GM21526 (cell line): ENCODE data around the gene NELL1.

ENCODE experiments used
- ATAC-seq: cut with Tn5 transposase; IDR thresholded peaks from one replicate; pipeline ENCODE4 v1.9.1; 2021; ENCODE audit warnings: moderate library complexity; ENCODE audit not compliant: unreplicated experiment, low FRiP score

NELL1 gene

DNA sequence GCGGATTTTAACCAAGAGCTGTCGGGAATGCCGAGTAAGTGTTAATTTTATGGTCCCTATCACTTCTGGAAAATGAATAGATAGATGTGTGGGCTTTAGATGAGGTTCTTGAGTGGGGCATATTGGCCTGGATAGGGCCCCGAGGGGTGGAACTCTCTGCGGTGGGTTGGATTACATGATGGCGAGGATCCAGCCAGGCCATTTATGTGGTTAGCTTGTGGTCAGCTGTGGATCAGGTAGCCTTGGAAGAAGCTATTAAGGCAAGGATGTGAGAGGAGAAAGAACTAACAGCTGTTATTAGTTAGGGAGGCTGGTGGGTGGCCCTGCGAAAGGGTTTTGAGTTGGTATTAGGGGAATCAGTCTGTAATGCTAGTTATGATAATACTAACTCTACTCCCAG, 268.4 kb downstream of the NELL1 start:
- no peak for ATAC-seq

DNA sequence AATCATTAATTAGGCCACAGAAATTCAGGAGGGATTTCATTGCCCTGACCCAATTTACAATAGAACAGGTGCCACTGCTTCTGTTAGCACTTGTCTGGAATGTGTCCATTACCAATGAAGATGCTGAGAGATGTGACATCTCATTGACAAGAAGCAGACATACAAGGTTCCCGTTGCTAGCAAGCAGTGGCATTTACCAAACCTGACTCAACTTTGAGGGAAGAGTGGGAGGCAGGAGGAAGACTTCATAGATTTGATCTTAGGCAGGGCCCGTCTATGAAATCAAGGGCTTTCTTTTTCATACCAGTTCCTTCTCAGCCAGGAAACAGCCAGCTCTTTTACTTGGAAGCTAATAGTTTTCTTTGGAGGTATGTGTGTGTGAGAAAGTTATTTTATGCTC, 280.2 kb downstream of the NELL1 start:
- no peak for ATAC-seq

DNA sequence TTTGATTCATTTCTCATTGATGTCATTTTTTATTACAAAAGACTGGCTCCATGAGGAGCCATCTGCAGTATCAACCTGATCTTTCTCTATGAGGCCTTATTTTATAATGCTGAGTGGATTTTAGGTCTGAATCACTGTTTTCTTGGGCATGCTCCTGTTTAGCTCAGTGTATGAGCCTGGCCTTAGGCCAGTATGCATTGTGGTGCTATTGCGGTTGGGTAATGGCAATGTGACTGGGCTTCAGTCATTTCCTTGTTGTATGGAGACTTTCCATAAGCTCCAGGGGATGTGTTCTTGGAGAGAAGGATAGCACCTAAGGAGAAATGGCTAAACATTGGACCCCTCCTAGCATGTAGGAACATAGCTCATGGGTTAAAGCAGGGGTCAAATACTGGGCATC, 293.2 kb downstream of the NELL1 start:
- no peak for ATAC-seq

DNA sequence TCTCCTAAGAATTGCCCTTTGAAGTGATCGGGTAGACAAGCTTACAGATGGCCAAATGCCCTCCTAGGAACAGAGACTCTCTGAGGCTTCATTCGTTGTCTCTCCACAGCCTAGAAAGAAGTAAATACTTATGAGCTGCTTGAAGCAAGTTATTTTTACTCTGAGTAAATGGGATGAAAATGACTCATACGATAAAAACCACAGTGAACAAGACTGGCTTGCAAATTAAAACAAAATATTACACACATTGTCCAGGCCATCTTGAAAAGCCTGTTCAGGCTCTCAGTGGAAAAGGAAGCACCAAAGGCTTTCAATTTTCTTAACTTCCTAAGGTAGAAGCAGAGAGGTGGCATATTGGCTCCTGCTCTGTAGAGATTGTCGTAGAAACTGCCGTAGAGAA, 294.2 kb downstream of the NELL1 start:
- no peak for ATAC-seq

DNA sequence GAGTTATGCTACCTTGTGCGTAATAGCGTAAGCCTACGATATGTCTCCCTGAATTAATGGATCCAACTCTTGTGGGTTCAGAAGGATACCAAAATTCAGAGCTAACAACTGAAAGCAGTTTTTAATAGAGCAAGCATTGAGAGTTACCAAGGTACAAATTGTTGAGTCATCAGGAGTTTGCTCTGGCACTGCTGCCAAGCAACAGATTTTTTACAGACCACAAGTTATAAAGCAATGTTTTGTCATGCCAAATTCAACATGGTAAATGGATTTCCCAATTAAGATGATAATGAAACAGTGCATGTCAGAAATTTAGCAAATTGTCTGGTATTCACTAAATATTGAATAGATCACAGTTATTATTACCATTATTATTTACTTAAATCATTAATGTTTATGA, 295.6 kb downstream of the NELL1 start:
- no peak for ATAC-seq

DNA sequence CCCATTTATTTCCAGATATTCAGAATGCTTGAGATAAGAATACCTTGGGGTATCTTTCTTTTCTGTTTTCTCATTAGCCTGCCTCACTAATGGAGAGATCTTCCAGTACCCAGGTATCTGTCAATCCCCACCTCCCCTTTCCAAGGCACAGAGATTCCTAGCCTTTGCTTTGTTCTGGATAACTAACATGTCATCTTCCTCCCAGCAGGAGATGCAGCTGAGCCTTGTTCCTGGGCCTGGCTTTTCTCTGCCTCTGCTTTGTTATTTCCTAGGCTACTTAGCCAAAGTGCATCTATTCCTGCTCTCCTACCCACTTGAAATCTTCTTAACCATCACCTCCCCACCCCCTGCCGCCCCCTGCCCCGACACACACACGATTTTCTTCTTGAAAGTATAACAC, 297.1 kb downstream of the NELL1 start:
- no peak for ATAC-seq

DNA sequence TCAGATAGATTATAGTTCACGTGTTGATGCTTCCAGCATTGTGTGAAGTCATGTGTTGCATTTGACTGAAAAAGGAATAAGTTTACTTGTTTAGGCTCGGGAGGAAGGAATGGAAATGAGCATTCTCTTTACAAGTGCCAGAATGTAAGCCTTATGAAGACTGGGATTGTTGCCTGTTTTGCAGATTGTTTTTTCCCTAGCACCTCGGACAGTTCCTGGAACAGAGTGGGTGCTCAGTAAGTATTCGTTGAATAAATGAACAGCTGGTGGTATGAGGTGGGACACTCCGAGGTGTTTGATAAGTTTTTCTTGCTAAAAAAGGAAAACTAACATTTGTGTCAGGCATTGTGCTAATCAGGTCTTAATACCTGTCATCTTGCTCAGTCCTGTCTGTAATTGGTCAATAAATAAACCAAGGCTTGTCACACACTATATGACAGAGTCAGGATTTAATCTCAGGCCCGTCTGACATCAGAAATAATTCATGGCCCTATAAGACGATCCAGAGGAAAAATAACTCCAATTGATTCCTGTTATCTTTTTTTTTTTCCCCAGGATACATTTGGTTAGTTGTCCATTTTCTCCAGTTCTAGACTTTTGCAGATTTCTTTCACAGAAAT, 304.7 kb downstream of the NELL1 start:
- ATAC-seq, result no peak

DNA sequence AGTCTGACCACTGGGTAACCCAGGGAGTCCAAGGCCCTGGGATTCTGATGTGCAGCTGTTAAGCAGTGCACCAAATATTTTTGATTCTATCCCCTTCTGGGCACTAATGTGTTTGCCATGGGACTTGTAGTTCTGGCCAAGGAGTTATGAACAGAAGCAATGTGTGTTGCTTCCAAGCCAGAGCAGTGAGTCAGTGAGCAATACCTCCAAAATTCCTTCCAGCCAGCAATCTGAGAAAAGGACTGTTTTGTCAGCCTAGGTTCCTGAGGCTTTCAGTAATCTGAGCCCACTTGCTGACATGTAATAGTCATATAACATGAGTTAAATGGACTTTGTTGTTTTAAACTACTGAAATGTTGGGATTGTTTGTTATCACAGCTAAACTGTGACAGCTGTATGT, 311.4 kb downstream of the NELL1 start:
- no peak for ATAC-seq

DNA sequence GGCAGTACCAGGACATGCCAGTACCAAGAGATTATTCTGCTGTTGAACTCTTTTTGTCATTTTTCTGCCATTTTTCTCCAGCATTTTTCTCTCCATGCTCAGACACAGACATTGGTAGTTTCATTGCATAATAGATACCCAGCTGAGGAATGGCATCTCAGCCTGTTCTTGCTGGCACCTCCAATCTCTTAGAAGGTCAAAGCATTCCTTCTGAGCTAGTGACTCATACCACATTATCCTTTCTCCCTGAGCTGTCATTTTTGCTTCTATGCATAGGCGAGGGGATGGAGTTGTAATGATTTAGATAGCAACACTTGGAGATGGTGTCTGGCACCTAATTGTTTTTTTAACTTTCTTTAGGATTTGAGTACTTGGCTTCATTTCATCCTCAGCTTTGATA, 321.1 kb downstream of the NELL1 start:
- ATAC-seq, result no peak

DNA sequence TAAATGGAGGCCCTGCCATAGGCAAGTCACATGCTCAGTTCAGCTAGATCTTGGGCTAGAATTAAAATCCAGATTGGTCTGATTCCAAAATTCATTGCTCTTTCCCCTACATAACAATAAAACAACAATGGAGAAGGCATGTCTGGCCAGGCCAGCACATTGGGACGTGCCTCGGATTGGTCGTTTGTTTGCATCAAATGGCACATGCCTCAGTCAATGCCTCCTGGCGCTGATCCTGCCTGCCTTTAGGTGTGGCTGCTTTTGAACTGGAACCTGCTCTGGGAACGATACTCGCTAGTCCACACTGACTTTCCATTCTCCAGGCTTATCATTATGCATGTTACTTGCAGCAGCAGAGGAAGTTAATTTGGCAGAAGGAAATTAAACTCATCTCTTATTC, 322.1 kb downstream of the NELL1 start:
- no peak for ATAC-seq

DNA sequence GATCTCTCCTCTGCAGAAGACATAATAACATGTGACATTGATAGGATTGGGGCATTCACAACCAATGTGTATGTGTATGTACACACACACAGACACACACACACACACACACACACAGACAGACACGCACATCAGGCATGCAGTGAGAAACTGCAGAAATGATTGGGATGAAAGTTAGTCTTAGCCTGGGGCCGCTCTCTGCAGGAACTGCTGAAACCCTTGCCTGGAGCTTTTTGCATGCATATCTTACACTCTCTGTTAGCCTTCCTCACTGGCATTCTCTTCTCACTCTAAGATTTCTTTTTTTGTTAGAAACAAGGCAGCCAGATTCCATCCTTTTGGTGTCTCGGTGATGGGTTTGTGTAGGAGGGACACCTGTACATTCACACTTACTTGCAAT, 337.9 kb downstream of the NELL1 start:
- no peak for ATAC-seq

DNA sequence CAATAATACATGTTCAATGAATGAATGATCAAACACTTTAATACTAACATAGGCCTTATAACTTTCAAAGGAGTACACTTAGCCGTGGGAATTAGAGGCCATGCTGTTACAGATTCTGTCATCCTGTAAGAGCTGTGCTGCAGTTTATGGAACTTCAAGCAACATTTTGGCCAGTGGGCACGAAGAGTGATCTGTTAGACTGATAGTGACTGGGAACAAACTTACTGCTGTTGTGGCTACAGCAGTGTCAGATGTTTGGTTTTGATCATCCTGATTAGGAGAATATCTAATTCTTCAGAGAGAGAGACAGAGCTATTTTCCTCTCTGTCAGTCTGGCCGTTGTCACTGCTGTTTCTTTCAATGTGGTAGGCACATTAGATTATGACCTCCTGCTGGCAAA, 348.9 kb downstream of the NELL1 start:
- no peak for ATAC-seq

DNA sequence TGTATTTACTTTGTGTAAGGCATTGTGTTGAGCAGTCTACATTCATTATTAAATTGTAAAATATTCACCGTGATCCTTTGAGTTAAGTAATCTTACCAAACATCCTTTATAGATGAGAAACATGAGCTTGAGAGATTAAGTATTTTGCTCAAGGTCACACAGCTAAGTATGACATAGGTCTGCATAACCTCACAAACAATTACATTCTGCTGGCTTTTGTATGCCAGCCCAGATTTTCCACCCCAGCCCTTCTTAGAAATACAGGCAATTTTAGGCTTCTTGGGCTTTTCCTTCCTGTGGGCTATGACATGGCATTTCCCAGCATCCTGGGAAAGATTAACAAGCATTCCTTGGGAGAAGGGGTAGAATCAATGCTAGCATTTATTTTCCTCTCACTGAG, 357.3 kb downstream of the NELL1 start:
- no peak for ATAC-seq

DNA sequence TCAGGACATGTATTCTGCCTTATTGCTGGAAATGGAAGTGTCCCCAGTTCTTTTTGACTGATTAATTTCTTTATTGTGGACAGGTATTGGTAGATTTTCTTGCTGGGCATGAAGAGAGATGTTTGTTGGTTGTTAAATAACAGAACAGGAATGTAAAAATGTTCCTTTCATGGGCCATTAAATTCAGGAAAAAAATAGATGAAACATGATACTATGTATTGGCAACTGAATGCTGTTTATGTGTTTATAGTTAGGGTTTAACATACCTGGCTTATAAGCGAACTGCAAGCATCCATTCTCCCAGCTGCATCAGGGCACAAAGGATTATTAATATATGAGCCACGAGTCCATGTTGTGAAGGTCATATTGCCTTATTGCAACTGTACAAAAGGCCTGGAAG, 368.5 kb downstream of the NELL1 start:
- no peak for ATAC-seq

DNA sequence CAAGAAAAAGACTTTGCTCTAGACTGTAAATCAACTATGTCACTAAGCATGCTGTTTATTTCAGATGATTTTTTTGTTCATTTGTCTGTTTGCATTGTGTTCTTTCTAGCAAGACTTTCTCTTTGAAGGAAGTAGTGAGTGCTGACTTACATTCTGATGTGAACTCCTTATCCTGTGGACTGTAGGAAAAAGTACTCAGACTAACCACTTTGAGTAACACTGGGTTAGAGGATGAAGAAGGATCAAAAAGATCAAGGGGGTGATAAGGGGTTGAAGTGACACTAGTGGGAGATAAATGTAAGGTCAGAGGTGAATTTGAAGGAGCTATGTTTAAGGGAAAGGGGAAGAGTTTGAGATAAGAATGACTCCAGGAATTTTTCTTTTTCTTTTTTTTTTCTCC, 369.4 kb downstream of the NELL1 start:
- no peak for ATAC-seq

DNA sequence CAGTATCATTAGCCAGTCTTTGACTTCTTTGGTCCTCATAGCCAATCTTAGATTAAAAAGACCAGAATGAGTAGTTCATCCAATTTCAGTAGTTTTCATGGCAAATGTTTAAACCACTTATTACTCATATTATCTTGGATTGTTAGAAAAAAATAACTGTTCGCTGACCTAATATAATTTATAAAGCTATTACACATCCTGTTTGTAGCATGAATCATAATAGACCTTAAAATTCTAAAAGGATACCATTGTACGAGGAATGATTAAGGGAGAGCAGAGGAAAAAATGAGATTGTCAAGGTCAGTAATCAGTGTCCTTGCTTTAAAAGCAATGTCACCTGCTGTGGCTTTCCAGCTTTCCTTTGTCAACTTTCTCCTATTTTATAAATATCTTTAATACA, 371.2 kb downstream of the NELL1 start:
- no peak for ATAC-seq

DNA sequence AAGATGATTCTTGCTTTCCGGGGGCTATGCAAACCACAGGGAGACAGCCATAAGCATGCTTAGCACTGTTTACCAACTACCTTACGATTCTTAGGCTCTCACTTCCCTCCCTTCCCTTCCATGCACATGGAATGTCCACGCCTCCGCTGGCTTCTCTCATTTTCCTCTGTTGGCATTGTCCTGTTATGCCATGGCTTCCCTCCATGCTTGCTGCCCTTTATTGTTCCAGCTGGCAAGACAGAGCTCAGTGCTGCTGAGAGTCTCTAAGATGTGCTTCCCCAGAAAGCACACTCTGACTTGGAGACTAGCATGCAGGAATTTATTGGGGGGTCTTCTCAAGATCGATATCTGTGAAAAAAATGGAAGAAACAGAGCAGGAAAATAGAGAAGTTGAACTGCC, 379.2 kb downstream of the NELL1 start:
- ATAC-seq, result no peak

DNA sequence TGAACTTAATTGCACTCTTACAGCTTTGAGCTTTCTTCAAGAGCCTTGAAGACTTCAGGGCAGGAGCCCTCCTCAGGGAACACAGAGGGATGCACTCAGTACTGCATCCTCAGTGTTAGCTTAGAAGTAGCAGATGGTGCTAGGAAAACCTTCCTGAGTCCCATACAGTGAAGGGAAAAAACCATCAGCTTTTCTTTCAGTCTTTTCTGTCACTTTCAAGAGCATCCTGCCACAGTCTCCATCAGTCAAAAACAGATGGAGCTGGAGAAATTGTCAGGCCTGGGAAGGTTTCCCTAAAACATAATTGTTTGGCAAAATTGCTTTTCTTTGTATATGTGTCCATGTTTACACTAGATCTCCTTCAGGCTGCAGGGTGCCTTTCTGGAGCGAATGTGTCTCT, 384.1 kb downstream of the NELL1 start:
- ATAC-seq, result no peak

DNA sequence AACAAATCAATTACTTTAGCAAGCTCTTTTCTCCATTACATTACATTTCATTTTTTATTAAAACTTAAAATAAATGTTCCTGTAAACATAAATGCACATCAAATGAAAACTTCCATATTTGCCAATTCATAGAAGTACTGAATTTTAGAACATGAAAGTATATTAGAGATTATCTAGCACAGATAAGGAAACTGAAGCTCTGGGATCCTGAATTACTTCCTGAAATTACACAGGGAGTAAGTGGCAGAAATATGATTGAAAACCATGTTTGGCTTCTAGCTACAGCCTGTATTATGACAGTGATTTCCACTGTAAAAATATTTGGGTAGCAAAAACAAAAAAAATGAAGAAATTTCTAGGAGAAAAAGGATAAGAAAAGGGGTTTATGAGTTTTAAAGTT, 387.3 kb downstream of the NELL1 start:
- ATAC-seq, result no peak

DNA sequence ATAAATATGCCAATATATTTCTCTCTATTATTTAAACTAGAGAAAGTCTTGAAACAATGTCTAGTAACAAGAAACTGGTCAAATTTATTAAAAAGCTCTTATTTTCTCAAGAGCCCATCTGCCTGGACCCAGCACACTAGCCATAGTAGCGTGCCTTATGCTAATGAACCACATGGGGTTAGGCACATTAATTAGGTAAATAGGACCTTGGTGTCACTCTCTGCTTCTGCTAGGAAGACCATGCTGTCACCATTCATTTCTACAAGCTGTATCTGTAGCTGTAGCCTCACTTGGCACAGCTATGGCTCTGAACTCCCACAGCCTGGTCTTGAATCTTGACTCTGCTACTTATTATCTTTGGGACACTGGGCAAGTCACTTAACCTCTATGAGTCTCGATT, 390.5 kb downstream of the NELL1 start:
- no peak for ATAC-seq

DNA sequence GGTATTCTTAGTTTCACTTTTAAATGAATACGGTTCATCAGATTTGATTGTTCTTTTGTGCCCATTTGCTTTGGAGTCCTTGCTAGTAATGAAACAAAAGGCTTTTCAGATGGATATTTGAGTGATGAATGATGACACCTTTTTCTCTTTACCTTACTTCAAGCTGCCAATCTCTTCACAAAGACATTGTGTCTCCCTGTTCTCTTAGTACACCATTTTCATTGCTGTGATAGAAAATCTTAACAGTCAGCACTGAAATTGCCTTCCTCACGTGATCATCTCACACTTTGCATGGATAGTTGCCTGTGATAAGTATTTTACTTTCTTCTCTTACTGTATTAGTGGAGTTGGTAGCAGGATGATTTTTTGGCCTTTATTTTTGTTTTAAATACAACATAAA, 396.6 kb downstream of the NELL1 start:
- ATAC-seq, result no peak

DNA sequence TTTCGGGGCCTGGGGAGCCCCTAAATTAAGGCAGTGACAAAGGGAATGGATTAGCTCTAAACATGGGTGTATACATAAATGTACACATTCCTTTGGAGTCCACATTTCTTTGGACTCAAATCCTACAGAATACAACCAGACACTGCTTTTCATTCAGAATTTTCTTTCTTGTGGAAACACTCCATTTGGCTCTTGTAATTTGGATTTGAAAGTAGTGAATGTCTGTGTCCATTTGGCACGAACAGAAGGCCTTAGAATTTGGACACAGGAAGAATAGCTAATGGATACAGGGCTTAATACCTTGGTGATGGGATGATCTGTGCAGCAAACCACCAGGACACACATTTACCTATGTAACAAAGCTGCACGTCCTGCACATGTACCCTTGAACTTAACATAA, 399.5 kb downstream of the NELL1 start:
- ATAC-seq, result no peak

DNA sequence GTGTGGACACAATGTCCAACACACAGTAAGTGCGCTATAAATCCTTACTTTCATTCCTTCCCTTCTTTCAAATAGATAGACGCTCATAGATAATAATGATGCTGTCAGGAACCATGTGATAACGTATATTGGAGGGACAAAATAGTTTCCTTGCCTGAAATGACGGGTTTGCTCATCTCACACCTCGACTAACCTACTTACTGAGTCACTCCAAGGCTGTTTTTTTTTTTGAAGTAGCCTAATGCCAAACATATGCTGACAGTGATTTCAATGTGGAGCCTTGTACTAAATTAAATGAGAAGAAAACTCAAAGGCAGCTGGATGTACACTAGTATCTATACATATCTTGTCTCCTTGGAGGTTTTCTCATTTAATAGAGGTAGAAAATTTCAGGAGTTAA, 400.5 kb downstream of the NELL1 start:
- ATAC-seq, result no peak
